ENCODE results near the gene PRMT3.
"Not testable (repeated sequence)": the region's sequence is repeated elsewhere in the genome, so short reads cannot be mapped to it uniquely, and the experiment has no call there.

Gene PRMT3

DNA sequence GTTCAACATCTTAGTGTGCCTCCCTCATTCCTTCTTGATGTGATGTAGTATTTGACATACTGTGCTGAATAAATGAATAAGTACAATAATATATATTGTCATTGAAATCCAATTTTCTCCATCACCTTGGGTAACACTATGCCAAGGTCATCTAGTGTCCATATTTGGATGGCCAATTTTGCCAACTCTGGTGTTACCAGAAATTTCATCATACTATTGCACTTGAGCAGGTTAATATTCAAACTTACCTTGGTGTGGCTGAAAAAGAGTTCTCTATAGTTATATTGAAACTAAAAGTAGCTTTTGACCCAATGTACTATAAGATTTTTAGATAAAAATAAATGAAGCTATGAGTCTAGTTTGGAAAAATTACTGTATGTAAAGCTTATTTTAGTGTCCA, 113.7 kb downstream of the PRMT3 start:
- DNase-seq (ENCODE audit: low read depth in 1 of 2, low spot score in 1 of 2): no peak

DNA sequence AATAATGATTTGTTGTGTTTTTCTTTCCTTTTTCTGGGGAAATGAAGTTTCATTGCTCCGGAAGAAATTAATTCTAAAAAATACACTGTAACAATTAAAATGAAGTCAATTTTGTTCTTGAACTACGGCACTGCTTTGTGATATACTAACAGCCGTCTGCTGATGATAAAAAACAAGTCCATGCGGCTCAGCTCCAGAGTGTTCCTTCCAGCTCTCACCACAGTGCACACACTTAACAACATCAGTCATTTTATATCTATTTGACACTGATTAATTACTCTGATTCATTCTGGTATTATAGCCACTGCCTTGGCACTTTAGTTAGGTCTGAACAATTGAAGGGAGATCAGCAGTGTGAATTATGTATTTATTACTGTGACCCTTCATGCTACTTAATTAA, 114.5 kb downstream of the PRMT3 start:
- no peak for DNase-seq (ENCODE audit: low read depth in 1 of 2, low spot score in 1 of 2)

DNA sequence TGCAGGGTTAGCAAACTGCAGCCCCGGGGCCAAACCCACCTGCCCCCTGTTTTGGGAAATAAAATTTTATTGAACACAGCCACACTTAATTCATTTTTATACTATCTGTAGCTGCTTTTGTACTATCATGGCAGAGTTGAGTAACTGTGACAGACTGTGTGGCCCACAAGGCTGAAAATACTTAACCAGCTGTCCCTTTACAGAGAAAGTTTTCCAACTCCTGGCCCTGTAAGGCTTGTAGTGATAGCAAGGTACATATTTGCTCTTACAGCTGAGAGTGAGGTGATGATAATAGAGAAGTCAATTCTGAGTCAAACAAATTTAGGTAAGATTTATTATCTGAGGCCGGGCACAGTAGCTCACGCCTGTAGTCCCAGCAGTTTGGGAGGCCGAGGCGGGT, 124.5 kb downstream of the PRMT3 start:
- no peak for DNase-seq (ENCODE audit: low read depth in 1 of 2, low spot score in 1 of 2)

DNA sequence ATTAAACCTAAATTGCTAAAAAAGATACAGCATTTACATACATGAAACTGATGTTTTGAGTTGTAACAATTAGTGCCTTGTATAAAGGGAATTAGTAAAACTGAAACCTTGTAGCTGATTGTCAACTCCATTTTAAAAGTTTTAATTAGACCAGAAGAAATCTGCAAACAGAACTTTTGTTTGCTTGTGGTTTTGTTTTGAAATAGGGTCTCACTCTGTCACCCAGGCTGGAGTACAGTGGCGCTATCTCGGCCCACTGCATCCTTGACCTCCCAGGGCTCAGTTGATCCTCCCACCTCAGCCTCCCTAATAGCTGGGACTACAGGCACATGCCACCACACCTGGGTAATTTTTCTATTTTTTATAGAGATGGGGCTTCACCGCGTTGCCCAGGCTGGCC, 125.4 kb downstream of the PRMT3 start:
- no peak for DNase-seq (ENCODE audit: low read depth in 1 of 2, low spot score in 1 of 2)

DNA sequence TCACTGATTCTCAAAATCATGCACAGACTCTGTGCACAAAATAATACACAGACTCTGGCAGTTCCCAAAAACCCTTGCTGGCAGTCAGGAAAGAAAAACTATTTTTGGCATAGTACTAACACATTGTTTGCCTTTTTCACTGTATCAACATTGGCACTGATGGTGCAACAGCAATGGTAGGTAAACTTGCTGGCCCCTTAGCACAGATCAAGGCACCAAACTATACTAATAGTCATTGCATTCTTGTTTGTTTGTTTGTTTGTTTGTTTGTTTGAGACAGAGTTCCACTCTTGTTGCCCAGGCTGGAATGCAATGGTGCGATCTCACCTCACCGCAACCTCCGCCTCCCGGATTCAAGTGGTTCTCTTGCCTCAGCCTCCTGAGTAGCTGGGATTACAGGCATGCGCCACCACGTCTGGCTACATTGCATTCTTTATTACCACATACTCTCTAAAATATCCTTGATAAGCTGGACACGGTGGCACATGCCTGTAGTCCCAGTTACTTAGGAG, 130.9 kb downstream of the PRMT3 start:
- DNase-seq (ENCODE audit: low read depth in 1 of 2, low spot score in 1 of 2): no peak

DNA sequence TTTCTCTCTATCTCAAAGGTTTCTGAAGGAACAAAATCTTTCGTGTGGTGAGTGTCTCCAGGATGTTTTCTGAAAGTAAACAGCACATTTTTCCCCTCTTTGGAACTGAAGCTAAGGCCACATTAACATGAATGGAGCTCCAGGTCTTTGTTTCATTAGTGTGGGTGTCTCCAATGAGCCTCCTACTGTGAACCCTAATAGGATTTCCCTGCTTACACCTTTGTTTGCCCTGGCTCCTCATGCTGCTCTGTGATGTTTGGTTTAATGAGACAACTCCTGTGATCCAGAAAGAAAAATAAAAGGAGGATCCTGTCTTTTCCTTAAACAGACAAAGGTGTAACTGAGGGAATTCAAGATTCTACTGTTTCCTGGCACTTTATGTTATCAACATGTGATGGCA, 135.0 kb downstream of the PRMT3 start:
- no peak for DNase-seq (ENCODE audit: low read depth in 1 of 2, low spot score in 1 of 2)

DNA sequence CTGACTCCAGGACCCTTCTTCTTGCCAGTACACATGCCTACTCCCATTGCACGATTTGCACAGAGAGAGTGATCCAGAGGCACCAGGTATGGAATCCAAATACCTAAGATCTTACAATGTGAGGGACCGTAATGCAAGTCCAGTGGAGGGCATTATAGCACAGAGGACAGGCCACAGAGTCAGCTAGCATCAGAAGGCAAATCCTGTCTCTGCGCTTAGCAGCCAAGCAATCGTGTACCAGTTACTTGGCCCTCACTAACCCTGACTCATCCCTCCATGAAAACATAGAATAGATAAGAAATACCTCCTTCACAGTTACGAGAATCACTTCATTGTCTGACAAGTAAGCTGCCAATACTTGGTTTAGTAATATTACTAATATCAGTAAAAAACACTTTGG, 142.2 kb downstream of the PRMT3 start:
- no peak for DNase-seq (ENCODE audit: low read depth in 1 of 2, low spot score in 1 of 2)

DNA sequence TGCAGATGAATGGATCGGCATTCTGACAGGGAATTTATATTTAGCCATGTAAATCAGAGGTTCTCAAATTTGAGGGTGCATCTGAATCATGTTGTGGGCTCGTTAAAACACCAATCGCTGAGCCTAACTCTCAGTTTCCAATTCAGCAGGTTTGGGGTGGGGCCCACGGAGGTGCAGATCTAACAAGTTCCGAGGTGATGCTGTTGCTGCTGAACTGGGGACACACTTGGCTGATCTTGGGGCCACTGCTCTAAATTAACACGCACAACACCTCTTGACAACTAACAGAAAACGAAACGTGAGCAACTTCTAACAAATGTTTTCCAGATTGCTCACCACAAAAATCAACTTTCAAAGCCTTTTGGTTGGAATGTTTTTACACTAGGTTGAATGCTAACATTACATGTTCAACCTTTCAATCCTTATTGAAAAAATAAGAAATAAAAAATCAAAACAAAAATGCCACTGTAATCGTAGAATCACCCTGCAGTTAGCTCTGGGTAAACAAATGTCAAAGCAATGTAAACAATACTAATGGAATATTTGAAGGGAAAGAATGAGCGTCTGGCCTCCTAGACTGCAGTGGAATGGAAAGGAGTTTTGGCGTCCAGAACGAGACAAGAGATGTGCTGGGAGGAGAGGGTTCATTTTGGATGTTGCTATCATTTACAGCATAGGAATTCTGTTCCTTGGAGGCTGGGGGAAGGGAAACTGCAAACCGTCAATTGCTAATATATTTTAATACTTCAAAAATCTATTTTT, 143.6 kb downstream of the PRMT3 start:
- no peak for DNase-seq (ENCODE audit: low read depth in 1 of 2, low spot score in 1 of 2)

DNA sequence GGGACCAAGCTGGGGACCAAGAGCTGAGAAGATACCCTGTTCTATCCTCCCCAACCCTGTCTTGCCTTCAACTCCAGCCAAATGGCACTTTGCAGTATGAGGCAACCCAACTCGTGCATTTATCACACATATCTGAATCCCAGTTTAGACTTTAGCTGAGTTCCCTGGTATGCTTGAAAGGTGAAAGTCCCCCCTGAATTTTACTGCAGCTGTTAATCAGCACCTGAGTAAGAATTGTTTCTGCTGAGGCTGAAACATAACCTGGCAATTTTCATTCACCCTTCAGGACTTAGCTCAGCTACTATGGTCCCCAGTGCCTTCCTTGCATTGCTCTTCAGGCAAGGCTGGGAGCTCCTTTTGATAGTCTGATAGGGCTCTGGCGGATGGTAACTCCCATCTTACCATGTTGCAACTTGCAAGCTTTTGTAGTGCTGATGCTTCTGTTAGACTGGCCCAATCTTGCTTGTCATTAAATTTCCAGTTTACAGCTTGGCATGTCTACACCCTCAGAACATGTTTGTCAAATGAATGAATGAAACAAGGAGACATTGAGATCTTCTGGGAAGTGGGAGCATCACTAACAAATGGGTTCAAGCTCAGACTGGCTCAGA, 147.9 kb downstream of the PRMT3 start:
- no peak for DNase-seq (ENCODE audit: low read depth in 1 of 2, low spot score in 1 of 2)

DNA sequence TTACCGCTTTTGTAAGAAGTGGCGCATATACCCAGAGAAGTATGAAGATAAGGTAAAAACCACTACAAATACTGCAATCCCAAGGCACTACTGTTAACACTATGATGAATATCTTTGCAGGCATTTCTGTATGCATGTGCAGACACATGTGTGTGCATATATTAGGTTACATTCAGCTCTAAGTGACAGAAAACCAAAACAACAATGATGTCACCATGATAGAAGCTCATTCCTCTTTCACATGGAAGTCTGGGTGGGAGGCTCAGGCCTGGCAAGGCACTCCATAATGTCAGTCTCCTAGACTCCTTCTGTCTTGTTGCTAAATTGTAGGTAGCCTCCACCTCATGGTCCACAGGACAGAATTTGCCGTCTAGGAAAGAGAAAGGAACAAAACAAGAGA, 148.8 kb downstream of the PRMT3 start:
- DNase-seq (ENCODE audit: low read depth in 1 of 2, low spot score in 1 of 2): no peak

DNA sequence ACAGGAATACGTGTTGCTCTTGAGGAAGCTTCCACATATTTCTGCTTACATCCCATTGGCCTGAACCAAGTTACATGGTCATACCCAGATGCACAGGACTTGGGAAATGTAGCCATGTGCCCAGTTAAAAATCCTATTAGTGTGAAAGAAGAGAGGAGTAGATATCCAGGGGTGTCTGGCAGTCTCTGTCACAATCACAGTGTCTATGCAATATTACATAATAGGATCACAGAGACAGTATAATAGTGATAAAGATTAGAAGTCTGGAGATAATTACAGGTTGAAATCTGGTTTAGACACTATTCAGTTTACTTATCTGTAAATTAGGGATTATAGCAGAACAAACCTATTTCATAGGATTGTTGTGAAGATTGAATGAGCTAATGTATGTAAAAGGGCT, 149.3 kb downstream of the PRMT3 start:
- no peak for DNase-seq (ENCODE audit: low read depth in 1 of 2, low spot score in 1 of 2)

DNA sequence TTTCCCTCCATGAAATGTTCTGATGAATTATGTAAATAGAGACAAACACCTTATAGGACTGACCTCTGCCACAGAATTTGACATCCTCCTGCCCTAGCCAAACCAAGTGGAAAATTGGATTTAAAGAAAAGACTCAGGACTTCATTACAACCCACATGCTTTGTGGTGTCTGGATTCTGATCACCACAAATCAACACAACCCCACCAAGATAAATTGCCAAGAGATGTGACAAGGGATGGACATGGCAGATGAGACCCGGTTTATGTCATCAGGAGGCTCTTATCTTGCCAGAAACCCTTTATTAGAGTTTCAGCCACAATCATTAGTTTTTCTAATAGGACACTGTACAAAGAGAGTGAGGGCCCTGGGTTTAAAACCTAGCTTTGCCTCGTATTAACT, 154.0 kb downstream of the PRMT3 start:
- no peak for DNase-seq (ENCODE audit: low read depth in 1 of 2, low spot score in 1 of 2)

DNA sequence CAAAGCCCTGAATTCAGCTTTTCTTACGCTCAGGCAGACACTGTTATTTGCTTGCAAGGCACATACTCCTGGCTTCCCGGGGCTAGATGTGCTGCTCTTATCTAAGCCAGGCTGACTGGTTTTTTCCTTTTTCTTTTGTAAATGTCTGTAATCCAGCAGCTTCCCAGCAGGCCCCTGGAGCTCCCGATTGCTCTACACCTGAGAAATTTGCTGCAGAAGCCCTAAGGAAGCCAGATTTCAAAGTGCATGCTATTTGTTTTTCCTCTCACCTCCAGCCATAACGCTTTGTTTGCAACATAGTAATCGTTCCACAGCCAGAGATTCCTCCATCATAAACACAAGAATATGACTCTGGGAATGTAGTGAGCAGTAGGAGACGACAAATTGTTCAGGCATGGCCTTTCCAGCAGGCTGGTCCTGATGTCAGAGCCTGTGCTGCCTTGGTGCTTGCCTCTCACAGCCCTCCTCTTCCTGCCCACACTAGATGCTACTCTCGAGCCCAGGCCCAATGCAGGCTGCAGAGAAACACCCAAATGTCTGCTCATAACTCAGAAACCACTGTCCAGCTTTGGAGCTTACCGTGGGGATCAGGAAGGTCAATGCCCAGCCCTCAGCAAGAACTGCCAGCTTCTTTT, 157.2 kb downstream of the PRMT3 start:
- DNase-seq (ENCODE audit: low read depth in 1 of 2, low spot score in 1 of 2): no peak

DNA sequence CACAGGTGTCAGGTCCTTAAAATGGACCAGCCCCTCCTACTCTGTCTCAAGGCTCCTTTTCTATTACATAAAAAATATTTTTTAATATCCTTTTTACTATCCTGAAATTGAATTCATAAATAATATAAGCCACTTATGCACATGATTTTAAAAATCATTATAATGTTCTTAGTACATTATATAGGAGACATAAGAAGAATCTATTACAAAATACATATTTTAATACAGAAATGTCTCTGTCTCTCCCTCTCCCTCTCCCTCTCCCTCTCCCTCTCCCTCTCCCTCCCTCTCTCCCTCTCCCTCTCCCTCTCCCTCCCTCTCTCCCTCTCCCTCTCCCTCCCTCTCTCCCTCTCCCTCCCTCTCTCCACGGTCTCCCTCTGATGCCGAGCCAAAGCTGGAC, 159.9 kb downstream of the PRMT3 start:
- no peak for DNase-seq (ENCODE audit: low read depth in 1 of 2, low spot score in 1 of 2)

DNA sequence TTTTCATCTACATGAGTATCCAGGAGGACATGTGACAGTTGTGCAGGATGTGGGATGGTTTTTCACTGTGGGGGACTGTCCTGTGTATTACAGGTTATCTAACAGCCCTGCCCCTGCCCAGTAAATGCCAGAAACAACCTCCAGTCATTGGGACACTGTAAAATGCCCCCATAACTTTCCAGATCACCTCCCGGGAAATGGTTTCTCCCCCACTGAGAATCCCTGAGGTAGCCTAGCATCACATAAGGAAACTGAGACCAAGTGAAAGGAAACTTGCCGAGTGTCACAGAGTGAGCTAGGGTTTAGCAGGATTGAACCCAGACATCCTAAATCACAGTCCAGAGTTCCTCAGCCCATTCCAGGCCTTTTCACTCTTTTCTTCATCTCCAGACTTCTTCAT, 163.6 kb downstream of the PRMT3 start:
- DNase-seq (ENCODE audit: low read depth in 1 of 2, low spot score in 1 of 2): no peak

DNA sequence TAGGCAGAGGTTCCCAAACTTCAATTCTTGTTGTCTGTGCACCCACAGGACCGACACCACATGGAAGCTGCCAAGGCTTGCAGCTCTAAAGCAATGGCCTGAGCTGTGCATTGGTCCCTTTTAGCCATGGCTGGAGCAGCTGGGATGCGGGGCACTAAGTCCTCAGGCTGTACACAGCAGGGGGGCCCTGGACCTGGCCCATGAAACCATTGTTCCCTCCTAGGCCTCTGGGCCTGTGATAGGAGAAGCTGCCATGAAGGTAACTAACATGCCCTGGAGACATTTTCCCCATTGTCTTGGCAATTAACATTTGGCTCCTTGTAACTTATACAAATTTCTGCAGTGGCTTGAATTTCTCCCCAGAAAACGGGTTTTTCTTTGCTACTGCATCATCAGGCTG, 168.3 kb downstream of the PRMT3 start:
- no peak for DNase-seq (ENCODE audit: low read depth in 1 of 2, low spot score in 1 of 2)

DNA sequence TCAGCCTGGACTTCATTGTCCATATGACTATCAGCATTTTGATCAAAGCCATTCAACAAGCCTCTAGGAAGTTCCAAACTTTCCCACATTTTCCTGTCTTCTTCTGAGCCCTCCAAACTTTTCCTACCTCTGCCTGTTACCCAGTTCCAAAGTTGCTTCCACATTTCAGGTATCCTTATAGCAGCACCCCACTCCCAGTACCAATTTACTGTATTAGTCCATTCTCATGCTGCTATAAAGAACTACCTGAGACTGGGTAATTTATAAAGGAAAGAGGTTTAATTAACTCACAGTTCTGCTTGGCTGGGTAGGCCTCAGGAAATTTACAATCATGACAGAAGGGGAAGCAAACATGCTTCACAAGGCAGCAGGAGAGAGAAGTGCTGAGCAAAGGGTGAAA, 168.9 kb downstream of the PRMT3 start:
- not testable (repeated sequence) for DNase-seq (ENCODE audit: low read depth in 1 of 2, low spot score in 1 of 2)

DNA sequence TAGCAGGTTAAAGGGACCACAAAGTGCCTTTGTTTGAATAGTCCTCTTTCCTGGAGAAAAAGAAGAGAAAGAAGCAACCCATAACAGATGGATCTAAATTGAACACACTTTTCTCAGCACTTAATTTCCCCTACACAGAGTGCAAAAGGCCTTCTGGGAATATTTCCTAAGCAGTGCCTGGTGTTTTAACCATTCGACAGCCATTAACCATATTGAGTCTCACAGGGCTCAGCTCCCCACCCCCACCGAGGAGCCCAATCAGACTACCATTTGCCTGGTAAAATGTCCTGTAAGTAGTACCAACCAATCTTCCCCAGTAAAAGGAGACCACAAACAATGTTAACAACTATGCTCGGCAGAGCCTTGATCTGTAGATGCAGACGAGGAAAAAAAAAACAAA, 171.2 kb downstream of the PRMT3 start:
- no peak for DNase-seq (ENCODE audit: low read depth in 1 of 2, low spot score in 1 of 2)
